HG03575 (cell line): Measurements from ENCODE around the gene AP1M1.

Experiments
- ATAC-seq: cut with Tn5 transposase; IDR thresholded peaks from one replicate; pipeline ENCODE4 v1.9.1; 2021; ENCODE audit not compliant: unreplicated experiment, insufficient number of reproducible peaks, low FRiP score; ENCODE audit errors: extremely low read depth

AP1M1 gene

GRCh38 chr19:16226184-16226591, 28.5 kb downstream of the AP1M1 start:
- ATAC-seq: no peak

GRCh38 chr19:16226878-16227836, 29.4 kb downstream of the AP1M1 start:
- no peak for ATAC-seq

DNA sequence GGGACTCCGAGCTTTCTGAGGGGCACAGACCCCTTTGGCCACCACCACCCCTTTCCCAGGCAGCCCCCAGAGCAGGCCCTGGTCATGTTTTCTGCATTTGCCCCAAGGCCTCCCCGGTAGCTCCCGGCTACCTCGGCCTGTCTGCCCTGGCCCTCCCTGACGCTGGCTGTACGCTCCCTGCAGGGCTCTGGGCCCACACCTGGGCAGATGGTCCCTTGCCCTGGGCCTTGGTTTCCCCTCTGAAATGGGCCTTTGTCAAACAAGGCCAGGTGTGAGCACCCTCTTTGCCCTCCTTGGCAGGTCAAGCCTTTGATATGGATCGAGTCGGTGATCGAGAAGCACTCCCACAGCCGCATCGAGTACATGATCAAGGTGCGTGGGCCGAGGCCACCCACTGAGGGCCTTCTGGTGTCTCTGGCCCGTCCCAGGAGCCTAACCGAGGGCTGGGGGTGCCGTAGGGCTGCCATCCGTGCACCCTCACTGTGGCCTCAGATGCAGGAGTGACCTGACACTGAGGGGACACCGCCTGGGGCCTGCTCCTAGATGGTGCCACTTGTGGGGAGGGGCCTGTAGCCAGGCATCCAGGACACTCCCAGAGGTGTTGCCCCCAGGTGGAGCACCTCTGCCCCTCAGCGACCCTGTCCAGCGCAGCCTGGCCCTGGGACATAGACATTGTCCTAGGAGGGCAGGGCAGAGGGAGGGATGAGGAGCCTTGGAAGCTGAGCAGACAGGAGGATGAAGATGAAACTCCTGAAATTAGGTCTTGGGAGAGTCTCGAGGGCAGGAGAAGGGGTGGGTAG, 30.3 kb downstream of the AP1M1 start:
- no peak for ATAC-seq

- no peak for ATAC-seq
Observed at GRCh38 chr19:16228637-16229321, 31.1 kb downstream of the AP1M1 start.

DNA sequence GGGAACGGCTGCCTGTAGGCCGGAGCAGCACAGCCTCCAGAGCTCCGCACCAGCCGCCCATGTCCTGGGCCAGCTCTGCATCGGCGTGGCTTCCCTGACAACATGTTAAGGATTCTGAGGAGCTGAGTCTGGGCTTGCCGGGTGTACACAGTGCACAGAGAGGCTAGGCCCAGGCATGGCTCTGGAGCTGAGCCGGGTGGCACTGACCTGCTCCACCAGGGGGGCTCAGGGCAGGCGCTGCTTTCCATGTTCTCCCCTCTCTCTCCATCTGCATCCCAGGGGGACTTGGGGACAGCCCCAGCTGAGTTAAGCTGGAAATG, 31.6 kb downstream of the AP1M1 start:
- no peak for ATAC-seq

GRCh38 chr19:16232127-16232526, 34.4 kb downstream of the AP1M1 start:
- no peak for ATAC-seq

DNA sequence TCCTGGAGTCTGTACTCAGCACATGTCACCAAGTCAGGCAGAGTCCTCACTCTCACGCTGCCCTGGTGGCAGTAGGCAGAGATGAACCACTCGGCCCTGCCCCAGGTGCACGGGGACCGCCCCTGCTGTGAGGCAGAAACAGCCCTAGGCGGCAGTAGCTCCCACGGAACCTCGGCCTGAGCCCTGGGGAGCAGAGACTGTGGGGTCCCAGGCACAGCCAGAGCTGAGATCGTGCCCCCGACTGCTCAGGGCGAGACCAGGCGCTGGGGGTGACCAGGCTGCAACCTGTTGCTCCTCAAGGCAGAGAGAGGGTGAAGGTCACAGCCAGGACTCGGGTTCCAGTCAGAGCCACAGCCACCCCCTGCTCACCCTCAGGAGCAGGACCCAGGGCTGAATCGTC, 34.9 kb downstream of the AP1M1 start:
- no peak for ATAC-seq

GRCh38 chr19:16233081-16233776, 35.5 kb downstream of the AP1M1 start:
- ATAC-seq: no peak

GRCh38 chr19:16233836-16234551, 36.3 kb downstream of the AP1M1 start:
- no peak for ATAC-seq

DNA sequence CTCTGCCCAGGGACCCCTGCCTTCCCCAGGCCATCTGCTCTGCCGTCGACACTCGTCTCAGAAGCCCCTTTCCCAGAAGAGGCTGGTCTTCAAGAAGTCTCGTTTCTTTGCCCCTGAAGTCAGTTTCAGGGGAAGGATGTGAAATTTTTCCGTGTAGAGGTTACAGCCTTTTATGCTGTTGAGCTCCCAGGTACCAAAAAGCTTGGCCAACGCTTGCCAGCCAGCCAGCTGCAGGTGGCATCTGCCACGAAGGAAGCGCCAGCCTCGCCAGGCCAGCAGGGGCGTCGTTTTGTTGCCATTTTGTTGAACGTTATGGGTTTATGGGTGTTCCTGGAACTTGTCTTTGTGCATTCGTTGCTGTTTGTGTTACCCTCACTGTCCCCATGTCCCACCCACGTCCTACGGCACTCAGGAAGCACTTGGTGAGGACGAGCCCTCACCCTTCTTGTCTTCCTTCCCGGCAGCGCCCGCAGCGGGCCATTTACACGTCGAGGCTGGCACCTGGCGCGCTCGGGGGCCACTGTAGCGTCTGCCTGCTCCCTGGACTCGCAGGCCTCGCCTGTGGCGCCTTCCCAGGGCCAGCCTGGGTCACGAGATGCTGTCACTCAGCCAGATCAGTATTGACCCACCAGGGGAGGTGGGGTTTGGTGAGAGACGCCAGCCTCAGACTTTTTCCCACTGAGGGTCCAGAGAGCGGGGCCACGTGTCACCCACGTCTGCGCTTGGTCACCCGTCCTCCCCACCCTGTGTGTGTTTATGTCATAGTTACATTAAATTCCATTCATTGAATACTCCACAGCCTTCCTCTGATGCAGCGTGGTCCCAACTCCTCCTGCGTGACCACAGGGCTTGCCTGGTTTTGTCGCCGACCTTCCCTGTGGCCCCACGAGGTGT, 37.1 kb downstream of the AP1M1 start:
- no peak for ATAC-seq

DNA sequence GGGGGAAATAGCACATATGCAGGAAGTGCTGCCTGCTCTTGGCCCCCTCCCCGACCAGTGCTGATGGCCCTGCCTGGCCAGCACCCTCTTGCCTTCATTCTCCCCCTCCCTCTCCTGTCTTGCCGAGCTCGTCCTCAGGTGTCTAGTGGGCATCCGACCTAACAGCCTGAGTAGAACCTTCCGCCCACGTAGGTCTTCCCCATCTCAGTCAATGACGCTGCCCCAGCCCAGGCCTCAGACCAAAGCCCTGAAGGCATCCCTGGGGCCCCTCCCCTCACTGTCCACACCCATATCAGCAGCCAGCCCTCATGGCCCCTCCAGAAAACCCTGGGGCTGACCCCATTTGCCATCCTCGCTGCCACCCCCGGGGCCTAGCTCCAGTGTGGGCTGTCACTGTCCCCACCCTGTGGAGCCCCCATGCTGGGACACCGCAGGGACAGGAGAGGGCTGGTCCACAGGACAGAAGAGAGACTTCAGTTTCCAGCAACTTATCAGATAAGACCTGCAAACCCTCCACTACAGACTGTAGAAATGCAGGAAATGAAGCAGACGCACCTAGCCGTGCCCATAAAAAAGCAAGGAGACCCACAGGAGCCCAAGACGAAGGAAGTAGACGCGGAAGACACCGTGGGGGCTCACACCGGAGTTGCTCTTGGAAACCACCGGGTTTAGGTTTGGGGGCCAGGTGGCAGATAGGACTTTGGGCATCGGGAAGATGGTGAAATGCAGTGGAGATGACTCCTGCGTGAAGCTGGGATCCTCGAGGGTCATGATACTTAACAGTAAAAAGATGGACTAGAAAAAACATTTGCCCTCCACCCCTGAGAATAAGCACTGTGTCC, 38.3 kb downstream of the AP1M1 start:
- ATAC-seq: no peak

- no peak for ATAC-seq
Observed at GRCh38 chr19:16244091-16244490, 46.4 kb downstream of the AP1M1 start.

- no peak for ATAC-seq
Observed at GRCh38 chr19:16247353-16248182, 49.9 kb downstream of the AP1M1 start.

DNA sequence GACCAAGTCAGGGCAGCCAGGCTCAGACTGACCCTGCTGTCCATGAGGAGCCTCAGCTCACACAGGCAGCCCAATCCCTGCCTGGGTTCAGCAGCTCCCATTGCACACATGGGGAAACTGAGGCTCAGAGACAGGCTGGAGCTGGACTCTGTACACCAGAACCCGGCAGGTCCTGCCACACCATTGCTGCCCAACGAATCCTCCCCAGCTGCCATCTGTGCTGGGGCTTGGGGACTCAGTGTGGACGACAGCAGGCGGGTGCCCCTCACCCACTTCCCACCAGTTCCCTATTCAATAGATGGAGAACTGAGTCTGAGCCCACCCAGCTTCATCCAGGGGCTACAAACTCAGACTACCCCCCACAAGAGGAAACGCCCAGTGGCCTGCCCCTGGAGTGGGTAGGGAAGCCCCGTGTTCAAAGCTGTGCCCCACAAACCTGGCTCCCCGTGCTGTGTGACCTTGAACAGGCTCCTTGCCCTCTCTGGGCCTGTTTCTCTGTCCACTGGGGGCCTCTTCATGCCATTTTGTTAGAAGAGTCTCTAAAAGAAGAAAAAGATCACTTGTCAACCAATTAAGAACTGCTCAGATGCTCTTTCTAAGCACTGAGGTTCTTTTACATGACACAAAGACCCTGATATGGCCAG, 50.8 kb downstream of the AP1M1 start:
- ATAC-seq: no peak

DNA sequence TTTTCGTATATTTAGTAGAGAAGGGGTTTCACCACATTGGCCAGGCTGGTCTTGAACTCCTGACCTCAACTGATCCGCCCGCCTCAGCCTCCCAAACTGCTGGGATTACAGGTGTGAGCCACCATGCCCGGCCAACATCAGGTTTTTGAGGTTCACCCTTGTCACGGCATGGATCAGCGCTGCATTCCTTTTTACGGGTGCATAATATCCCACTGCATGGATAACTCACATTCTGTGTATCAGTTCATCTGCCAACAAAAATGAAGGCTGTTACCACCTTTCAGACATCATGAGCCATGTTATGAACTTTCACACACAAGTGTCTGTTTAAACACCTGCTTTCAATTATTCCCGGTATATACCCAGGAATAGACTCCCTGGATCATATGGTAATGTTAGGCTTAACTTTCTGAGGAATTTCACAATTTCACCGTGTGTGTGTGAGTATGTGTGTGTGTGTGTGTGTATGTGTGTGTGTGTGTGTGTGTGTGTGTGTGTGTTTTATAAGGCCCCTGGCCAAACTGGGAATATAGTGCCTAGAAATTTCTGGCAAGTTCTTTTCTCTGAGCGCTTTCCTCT, 52.2 kb downstream of the AP1M1 start:
- ATAC-seq: no peak
